Stimulated activated CD4-positive, alpha-beta T cell treated with anti-CD3 and anti-CD28 coated beads, Interleukin-12 subunit alpha, Interleukin-12 subunit beta, amount 100 ng/mL, for 24 hours (primary cell): Measurements from ENCODE around the gene CRLF1.
"Not testable (repeated sequence)": the region's sequence is repeated elsewhere in the genome, so short reads cannot be mapped to it uniquely, and the experiment has no call there.

ENCODE experiments used
- DNase-seq, 2 experiments: peaks; one replicate each; pipeline ENCODE4 v3.0.0-alpha.2; 2020; ENCODE audit warnings: low read depth in 2 of 2

Gene CRLF1

DNA sequence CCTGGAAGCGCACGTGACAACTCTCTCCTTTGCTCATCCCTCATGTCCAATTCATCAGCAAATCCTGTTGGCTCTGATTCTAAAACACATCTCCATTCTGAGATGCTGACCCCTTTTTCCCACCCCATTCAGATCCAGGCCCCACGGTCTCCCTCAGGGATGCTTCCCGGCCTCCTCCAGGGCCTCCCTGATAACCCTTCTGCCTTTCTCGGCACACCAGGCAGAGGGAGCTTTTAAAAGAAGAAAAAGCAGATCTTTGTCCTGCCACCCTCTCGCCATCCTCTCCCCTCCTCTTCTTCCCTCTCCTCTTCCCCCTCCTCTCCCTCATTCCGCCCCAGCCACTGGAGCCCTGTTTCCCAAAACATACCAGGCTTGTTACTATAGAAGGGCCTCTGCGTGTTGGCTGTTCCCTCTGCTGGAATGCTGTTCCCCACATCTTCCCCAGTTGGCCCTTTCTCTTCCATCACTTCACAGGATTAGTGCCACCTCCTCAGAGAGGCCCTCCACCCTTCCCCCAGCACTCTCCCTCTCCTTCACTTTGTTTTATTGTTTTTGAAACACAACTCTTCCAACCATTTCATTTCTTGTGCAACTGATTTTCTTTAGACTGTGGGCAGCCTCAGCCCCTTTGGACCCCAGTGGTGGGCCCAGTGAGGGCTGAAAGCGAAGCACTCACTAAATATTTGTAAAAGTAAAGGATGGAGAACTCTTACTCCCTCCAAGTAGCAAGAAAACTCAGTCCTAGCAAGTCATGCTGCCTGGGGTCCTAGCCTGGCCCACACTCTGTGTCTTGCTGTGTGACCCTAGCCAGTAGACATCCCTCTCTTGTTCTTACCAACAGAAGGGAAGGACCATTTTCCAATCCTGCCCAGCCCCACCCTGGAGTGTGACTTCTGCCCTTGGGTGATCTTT lies 2.5 kb upstream of the CRLF1 start:
- no peak for DNase-seq

DNA sequence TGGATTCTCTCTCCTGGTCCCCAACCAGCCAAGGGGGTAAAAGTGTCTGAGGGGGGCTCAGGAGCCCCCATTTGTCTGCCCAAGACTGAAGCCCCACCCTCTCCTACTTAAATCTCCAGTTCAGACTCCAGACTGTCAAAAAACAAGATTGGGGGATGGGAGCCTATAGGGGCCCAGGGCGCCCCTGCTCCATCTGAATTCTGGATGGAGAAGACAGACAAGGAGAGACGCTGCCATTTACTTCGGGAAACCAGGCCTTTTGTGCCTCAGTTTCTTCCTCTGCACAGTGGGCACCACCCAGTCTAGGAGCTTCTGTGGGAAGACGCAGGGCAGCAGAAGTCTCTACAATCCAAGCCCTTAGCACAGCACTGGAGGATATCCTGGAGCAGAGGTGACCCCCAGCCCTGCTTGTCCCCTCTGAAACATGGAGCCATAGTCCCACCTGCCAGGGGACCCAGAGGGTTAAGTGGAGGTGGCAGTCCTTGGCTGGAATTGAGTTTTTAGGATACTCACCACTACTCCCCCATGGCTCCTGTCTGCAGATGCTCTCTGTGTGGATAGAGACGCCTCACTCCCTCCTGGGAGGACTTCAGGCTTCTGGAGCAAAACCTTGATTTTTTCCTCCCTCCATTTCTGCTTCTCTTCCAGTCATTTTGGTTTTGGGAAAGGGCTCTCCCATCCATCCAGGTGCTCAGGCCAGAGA lies 1.7 kb upstream of the CRLF1 start:
- no peak for DNase-seq

DNA sequence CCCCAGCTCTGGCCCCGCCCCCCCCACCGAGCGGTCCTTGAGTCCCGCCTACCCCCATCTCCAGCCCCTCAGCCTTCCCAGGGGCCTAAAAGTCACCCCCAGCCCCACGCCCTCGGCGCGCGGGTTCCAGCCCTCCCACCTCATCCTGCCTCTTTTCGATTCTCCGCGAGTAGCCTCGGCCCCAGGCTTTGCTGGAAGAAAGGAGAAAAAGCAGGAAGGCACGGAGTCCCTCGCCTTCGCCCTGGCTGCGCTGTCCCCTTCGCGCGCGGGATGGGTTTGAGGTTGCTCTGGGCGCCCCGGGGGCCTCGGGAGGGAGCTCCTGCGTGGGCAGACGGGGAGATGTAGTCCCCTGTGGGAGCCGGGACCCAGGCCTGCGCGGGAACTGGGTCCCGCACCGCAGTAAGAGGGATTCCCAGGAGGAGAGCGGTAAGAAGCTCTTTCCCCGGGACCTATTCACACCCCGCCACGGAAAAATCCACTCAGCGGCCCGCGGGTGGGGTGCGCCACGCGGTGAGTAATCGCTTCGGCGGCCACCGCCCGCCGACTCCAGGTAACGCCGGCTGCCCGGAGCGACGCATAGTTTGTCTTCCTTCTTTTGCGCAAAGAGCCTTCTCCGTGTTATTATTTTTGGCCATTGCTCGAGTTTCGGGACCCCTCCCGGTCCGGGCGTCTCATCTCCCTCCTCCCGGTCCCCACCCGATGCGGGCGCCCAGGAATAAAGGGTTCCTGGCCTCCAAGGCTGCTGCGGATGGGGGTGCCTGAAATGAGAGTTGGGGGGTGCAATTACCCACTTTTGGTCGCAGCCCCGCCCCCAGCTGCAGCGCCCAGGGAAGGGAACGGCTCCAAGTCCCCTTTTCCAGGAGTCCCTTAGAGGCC lies 865 bp upstream of the CRLF1 start:
- DNase-seq: no peak

DNA sequence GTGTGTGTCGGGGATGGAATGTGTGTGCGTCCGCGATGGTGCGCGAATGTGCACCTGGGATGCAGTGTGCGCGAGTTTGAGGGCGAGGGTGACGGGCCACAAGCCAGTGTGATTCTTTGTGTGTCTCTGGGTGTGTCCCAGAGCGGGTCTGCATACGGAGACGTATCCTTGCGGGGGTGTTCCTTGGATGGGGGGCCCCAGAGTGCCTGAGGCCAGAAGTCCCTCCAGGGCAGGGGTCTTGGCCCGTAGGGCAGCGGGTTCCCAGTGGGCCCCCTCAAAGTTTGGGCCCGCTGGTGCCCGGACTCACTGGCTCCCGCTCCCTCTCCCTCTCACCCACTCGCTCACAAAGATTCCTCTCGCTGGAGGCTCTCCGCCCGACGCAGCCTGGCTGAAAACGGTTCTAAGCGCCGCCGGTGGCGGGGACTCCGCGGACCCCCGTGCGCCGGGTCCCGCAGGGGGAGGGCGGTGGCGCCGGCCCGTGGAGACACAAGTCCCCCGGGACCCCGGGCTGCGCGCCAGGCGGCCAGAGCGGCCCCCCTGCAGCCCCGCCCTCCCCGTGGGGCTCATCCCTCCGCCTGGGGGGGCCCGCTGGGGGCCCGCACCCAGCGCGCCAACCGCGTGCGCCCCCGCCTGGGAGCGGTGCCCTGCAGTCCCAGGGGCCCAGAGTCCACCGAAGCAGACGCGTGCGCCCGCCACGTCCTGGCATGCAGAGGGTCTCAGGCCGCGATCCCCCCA lies 886 bp downstream of the CRLF1 start:
- DNase-seq: no peak

- no peak for DNase-seq
Measured at GRCh38 chr19:18605196-18605545, 1.4 kb downstream of the CRLF1 start.

DNA sequence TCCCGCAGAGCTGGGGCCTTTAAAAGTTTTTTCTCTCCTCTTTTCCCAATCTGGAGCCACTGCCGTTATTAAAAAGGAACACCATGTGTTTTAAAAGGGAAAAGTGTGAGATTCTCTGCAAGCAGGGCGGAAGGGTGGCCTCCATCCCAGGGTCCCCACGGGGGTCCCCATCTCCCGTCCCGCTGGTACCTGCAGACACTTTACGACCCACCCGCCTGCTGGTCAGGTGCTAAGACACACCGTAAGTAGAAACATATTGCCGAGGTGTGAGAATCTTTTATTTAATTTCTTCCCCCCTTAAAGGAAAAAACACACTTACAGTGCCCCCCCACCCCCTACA lies 1.8 kb downstream of the CRLF1 start:
- DNase-seq: no peak

DNA sequence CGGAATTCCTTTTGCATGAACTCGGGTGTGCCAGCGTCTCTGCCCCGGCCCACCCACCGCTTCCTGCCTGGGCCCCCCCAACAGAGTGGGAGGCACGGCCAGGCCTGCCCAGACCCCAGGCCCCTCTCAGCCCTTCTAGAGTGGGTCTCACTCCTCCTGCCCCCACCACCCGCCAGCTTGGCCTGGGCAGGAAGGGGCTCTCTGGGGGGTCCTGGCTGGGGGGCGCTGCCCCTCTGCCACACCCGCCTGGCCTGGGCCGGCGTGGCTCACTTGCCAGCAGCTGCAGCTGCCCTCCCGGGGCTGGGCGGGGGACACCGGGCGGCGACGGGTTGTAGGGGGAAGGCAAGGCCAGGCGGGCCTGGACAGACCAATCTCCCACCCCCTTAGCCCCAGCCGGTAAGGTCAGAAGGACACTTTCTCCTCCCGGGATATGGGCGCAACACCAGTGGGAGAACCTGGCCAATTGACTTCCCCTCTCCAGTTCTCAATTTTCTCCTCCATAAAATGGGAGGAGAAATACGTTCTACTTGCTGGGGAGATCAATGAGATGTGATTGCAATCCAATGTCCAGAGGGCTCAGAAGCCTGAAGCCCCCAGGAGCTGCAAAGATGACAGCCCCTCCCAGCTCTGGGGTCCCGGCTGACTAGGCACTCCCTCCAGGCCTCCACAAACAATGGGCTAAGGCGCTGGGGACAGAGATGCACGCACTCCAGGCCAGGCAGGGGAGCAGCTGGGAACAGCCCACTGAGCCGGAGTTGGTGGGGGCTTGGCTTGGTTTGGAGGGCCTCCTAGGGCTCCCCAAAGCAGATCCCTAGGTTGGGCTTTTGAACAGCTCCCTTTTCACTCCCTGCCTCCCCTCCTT lies 2.4 kb downstream of the CRLF1 start:
- no peak for DNase-seq

- no peak for DNase-seq
Measured at GRCh38 chr19:18603255-18603957, 3.2 kb downstream of the CRLF1 start.

DNA sequence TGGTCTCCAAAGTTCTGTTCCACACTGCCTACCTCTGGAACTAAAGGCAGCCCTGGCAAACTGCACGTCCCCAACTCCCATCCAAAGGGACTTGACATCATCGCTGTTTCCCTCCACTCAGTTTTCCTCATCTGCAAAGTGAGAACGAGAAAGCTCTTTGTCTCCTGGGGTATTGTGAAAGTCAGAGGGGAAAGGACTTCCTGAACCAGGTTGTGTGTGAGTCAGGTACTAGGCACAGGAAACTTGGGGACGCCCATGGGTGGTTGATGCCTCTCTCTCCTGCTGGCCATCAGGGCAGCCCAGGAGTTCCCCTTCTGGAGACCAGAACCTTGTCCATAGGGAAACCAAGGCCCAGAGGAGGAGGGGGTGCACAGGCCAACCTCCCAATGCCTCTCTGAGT lies 4.7 kb downstream of the CRLF1 start:
- DNase-seq: no peak

DNA sequence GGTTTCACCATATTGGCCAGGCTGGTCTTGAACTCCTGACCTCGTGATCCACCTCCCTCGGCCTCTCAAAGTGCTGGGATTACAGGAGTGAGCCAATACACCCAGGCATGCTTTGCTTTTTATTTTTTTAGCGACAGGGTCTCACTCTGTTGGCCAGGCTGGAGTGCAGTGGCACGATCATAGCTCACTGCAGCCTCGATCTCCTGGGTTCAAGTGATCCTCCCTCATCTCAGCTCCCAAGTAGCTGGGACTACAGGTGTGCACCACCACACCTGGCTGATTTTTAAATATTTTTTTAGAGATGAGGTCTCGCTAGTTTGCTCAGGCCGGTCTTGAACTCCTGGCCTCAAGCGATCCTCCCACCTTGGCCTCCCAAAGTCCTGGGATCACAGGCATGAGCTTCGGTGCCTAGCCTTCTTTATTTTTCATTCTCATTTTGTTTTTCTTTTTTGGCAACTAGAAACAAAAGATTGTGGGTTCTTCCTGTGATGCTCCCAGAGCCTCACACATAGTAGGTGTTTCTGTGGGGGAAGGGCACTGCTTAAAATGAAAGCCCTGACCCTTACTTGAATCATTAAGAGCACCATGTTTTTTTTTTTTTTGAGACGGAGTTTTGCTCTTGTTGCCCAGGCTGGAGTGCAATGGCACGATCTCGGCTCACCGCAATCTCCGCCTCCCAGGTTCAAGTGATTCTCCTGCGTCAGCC lies 5.8 kb downstream of the CRLF1 start:
- not testable (repeated sequence) for DNase-seq

DNA sequence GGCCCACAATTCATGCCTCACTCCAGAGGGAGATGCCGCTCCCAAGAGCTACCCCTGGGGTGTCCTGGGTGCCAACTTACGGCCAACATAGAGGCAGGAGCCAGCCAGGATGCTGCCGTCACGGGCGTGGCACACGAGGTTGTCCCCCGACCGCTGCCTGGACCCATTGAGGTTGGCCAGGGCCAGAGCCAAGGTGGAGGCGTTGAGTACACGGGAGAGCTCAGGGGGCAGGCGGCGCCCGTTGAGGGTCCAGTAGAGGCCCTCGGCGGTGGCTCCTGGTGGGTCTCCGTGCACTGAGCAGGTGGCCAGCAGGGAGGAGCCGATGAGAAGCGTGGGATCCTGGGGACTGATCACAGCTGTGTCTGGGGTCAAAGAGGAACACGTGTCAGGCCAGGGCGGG lies 7.1 kb downstream of the CRLF1 start:
- no peak for DNase-seq

- DNase-seq: no peak
Measured at GRCh38 chr19:18597809-18598660, 8.6 kb downstream of the CRLF1 start.

- DNase-seq: no peak
Measured at GRCh38 chr19:18596752-18597157, 9.8 kb downstream of the CRLF1 start.

- DNase-seq: no peak
Measured at GRCh38 chr19:18595475-18595874, 11.1 kb downstream of the CRLF1 start.

DNA sequence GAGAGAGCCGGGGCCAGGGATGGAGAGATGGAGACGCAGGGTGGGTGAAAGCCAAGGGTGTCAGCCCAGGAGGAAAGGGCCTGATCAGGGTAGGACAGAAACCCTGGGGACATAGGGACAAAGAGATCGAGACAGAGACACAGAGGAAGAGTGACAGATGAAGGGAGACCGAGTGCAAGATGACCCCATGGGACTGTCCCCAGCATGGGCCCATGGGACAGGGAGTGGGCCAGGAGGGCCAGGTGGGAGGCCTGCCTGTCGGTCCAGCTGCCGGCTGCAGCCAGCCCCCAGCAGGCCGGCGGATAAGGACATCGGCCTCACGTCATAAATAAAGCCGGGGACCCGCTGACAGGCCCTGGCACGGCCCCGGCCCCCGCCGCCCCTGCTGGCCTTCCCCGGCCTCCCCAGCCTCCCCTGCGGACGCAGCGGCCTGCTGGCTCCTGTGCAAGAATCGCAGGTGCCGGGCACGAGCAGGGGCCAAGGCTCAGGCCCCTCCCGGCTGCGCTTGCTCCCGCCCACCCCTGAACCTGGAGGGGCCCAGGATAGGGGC lies 11.7 kb downstream of the CRLF1 start:
- DNase-seq: no peak

- peak; percentile 54 to 61 for DNase-seq
Measured at GRCh38 chr19:18594096-18594823, 12.3 kb downstream of the CRLF1 start.

DNA sequence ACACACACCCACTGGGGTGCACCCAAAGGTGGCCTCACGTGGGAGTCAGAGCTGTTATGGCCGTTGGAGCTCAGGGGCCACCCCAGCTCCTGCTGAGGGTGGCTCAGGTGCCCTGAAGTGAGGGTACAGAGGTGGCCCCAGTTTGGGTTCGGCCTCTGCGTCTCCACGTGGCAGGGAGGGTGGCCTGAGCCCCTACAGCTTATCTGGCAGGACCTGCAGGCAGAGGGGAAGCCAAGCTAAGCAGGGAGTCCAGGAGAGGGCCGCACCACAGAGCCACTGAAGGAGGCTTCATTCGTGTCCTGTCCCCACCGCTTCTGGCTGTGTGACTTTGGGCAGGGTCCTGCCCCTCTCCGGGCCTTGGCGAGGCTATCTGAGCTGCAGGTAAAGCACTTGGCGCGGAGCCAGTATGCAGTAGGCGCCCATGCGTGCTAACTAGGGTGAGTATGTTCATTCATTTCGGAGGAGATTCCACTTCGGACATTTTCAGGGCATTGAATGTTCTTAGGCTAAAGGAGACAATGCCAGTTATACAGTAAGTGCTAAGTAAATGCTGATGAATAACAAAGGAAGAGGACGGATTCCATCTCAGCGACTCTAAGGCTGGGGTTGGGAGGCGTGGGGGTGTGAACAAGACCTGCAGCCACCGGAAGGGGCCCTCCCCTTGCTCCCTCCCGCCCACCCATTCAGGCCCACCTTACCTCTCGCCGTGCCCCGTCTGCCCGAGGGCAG lies 13.1 kb downstream of the CRLF1 start:
- DNase-seq: no peak
